ENCODE results near the gene SKI.
"Not testable (repeated sequence)": the region's sequence is repeated elsewhere in the genome, so short reads cannot be mapped to it uniquely, and the experiment has no call there.

SKI gene

GRCh38 chr1:2288311-2288710 is 60.2 kb downstream of the SKI start:
- peaks cover 24% of the 10 kb centered on the region for H3K4me1 ChIP-seq (ENCODE audit: control insufficient read depth, insufficient read depth, low read length)

GRCh38 chr1:2288816-2289536 is 60.9 kb downstream of the SKI start:
- Histone ChIP-seq H3K4me1 (ENCODE audit: control insufficient read depth, insufficient read depth, low read length) (peaks cover 23% of the 10 kb centered on the region), H3K9ac (ENCODE audit: low read length) (no peak overlapping the region), H3K27me3 (ENCODE audit: control insufficient read depth, insufficient read depth, low read length) (no peaks in the 10 kb centered on the region), H3K36me3 (ENCODE audit: control insufficient read depth, insufficient read depth, low read length) (no peaks in the 10 kb centered on the region), H3K9me3 (ENCODE audit: control insufficient read depth, low read length) (no peaks in the 10 kb centered on the region), H3K4me3 (ENCODE audit: low read length) (no peak overlapping the region)

More at GRCh38 chr1:2288311-2288710, 60.2 kb downstream of the SKI start:
- Histone ChIP-seq H3K9me3 (ENCODE audit: control insufficient read depth, low read length) (no peaks in the 10 kb centered on the region), H3K9ac (ENCODE audit: low read length) (no peak overlapping the region), H3K36me3 (ENCODE audit: control insufficient read depth, insufficient read depth, low read length) (no peaks in the 10 kb centered on the region), H3K4me3 (ENCODE audit: low read length) (no peak overlapping the region), H3K27me3 (ENCODE audit: control insufficient read depth, insufficient read depth, low read length) (no peaks in the 10 kb centered on the region)

GRCh38 chr1:2289607-2290006 is 61.5 kb downstream of the SKI start:
- Histone ChIP-seq H3K27me3 (ENCODE audit: control insufficient read depth, insufficient read depth, low read length) (no peaks in the 10 kb centered on the region), H3K4me3 (ENCODE audit: low read length) (no peak overlapping the region), H3K4me1 (ENCODE audit: control insufficient read depth, insufficient read depth, low read length) (peaks cover 20% of the 10 kb centered on the region)

GRCh38 chr1:2290171-2290578 is 62.1 kb downstream of the SKI start:
- Histone ChIP-seq H3K36me3 (ENCODE audit: control insufficient read depth, insufficient read depth, low read length) (no peaks in the 10 kb centered on the region), H3K9ac (ENCODE audit: low read length) (no peak overlapping the region), H3K4me1 (ENCODE audit: control insufficient read depth, insufficient read depth, low read length) (peaks cover 20% of the 10 kb centered on the region), H3K4me3 (ENCODE audit: low read length) (no peak overlapping the region), H3K9me3 (ENCODE audit: control insufficient read depth, low read length) (no peaks in the 10 kb centered on the region), H3K27me3 (ENCODE audit: control insufficient read depth, insufficient read depth, low read length) (no peaks in the 10 kb centered on the region)

More at GRCh38 chr1:2289607-2290006, 61.5 kb downstream of the SKI start:
- H3K9me3 ChIP-seq (ENCODE audit: control insufficient read depth, low read length): no peaks in the 10 kb centered on the region
- H3K36me3 ChIP-seq (ENCODE audit: control insufficient read depth, insufficient read depth, low read length): no peaks in the 10 kb centered on the region
- H3K9ac ChIP-seq (ENCODE audit: low read length): no peak overlapping the region

GRCh38 chr1:2290595-2291510 is 62.7 kb downstream of the SKI start:
- Histone ChIP-seq H3K4me1 (ENCODE audit: control insufficient read depth, insufficient read depth, low read length) (peaks cover 20% of the 10 kb centered on the region), H3K4me3 (ENCODE audit: low read length) (no peak overlapping the region), H3K36me3 (ENCODE audit: control insufficient read depth, insufficient read depth, low read length) (no peaks in the 10 kb centered on the region), H3K27me3 (ENCODE audit: control insufficient read depth, insufficient read depth, low read length) (no peaks in the 10 kb centered on the region), H3K9me3 (ENCODE audit: control insufficient read depth, low read length) (no peaks in the 10 kb centered on the region), H3K9ac (ENCODE audit: low read length) (peak overlapping the region; percentile 15)

GRCh38 chr1:2291577-2291976 is 63.5 kb downstream of the SKI start:
- Histone ChIP-seq H3K36me3 (ENCODE audit: control insufficient read depth, insufficient read depth, low read length) (no peaks in the 10 kb centered on the region), H3K4me1 (ENCODE audit: control insufficient read depth, insufficient read depth, low read length) (peaks cover 20% of the 10 kb centered on the region), H3K9me3 (ENCODE audit: control insufficient read depth, low read length) (no peaks in the 10 kb centered on the region), H3K27me3 (ENCODE audit: control insufficient read depth, insufficient read depth, low read length) (no peaks in the 10 kb centered on the region), H3K4me3 (ENCODE audit: low read length) (no peak overlapping the region), H3K9ac (ENCODE audit: low read length) (no peak overlapping the region)

GRCh38 chr1:2292725-2293450 is 64.8 kb downstream of the SKI start:
- peaks cover 20% of the 10 kb centered on the region for H3K4me1 ChIP-seq (ENCODE audit: control insufficient read depth, insufficient read depth, low read length)
- H3K9me3 ChIP-seq (ENCODE audit: control insufficient read depth, low read length): no peaks in the 10 kb centered on the region
- no peaks in the 10 kb centered on the region for H3K36me3 ChIP-seq (ENCODE audit: control insufficient read depth, insufficient read depth, low read length)
- H3K9ac ChIP-seq (ENCODE audit: low read length): no peak overlapping the region
- no peak overlapping the region for H3K4me3 ChIP-seq (ENCODE audit: low read length)
- no peaks in the 10 kb centered on the region for H3K27me3 ChIP-seq (ENCODE audit: control insufficient read depth, insufficient read depth, low read length)

GRCh38 chr1:2294033-2294724 is 66.1 kb downstream of the SKI start:
- no peaks in the 10 kb centered on the region for H3K27me3 ChIP-seq (ENCODE audit: control insufficient read depth, insufficient read depth, low read length)
- no peak overlapping the region for H3K9ac ChIP-seq (ENCODE audit: low read length)
- peaks cover 20% of the 10 kb centered on the region for H3K4me1 ChIP-seq (ENCODE audit: control insufficient read depth, insufficient read depth, low read length)
- no peak overlapping the region for H3K4me3 ChIP-seq (ENCODE audit: low read length)
- no peaks in the 10 kb centered on the region for H3K36me3 ChIP-seq (ENCODE audit: control insufficient read depth, insufficient read depth, low read length)
- no peaks in the 10 kb centered on the region for H3K9me3 ChIP-seq (ENCODE audit: control insufficient read depth, low read length)

GRCh38 chr1:2294725-2295078 is 66.6 kb downstream of the SKI start:
- no peaks in the 10 kb centered on the region for H3K36me3 ChIP-seq (ENCODE audit: control insufficient read depth, insufficient read depth, low read length)
- H3K4me1 ChIP-seq (ENCODE audit: control insufficient read depth, insufficient read depth, low read length): peaks cover 23% of the 10 kb centered on the region
- H3K9ac ChIP-seq (ENCODE audit: low read length): no peak overlapping the region
- no peaks in the 10 kb centered on the region for H3K9me3 ChIP-seq (ENCODE audit: control insufficient read depth, low read length)
- H3K27me3 ChIP-seq (ENCODE audit: control insufficient read depth, insufficient read depth, low read length): no peaks in the 10 kb centered on the region
- no peak overlapping the region for H3K4me3 ChIP-seq (ENCODE audit: low read length)

GRCh38 chr1:2295526-2295925 is 67.4 kb downstream of the SKI start:
- no peaks in the 10 kb centered on the region for H3K9me3 ChIP-seq (ENCODE audit: control insufficient read depth, low read length)
- peaks cover 23% of the 10 kb centered on the region for H3K4me1 ChIP-seq (ENCODE audit: control insufficient read depth, insufficient read depth, low read length)
- H3K9ac ChIP-seq (ENCODE audit: low read length): no peak overlapping the region
- H3K4me3 ChIP-seq (ENCODE audit: low read length): no peak overlapping the region
- no peaks in the 10 kb centered on the region for H3K27me3 ChIP-seq (ENCODE audit: control insufficient read depth, insufficient read depth, low read length)
- H3K36me3 ChIP-seq (ENCODE audit: control insufficient read depth, insufficient read depth, low read length): no peaks in the 10 kb centered on the region

- H3K4me1 ChIP-seq (ENCODE audit: control insufficient read depth, insufficient read depth, low read length): peaks cover 24% of the 10 kb centered on the region
- not testable (repeated sequence) for H3K27me3 ChIP-seq (ENCODE audit: control insufficient read depth, insufficient read depth, low read length); H3K36me3 ChIP-seq (ENCODE audit: control insufficient read depth, insufficient read depth, low read length); H3K9me3 ChIP-seq (ENCODE audit: control insufficient read depth, low read length); H3K9ac ChIP-seq (ENCODE audit: low read length); H3K4me3 ChIP-seq (ENCODE audit: low read length)
Measured at GRCh38 chr1:2296211-2296610, 68.1 kb downstream of the SKI start.
